ENCODE results near the gene DBNL.
A peak's percentile ranks its signal among the peaks of the same experiment; 100 is the strongest.

Gene DBNL

DNA sequence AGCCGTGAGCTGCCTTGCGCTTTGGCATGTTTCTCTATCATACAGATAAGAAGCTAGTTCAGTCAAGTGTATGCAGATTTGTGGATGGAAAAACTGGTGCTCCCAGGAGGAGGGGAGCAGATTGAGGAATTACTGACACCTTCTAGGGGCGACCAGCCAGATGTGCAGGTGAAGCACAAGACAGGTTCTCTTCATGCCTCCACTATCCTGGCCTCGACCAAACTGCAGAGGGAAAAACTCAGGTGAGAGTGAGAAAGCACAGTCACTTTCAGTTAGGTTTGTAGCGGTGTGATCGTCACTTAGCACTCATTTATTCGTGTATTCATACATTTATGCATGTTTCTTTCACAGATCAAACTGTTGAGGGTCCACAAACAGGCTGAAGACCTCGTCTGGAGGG, 600 bp upstream of the DBNL start:
- no peak for DNase-seq (ENCODE audit: low spot score)

DNA sequence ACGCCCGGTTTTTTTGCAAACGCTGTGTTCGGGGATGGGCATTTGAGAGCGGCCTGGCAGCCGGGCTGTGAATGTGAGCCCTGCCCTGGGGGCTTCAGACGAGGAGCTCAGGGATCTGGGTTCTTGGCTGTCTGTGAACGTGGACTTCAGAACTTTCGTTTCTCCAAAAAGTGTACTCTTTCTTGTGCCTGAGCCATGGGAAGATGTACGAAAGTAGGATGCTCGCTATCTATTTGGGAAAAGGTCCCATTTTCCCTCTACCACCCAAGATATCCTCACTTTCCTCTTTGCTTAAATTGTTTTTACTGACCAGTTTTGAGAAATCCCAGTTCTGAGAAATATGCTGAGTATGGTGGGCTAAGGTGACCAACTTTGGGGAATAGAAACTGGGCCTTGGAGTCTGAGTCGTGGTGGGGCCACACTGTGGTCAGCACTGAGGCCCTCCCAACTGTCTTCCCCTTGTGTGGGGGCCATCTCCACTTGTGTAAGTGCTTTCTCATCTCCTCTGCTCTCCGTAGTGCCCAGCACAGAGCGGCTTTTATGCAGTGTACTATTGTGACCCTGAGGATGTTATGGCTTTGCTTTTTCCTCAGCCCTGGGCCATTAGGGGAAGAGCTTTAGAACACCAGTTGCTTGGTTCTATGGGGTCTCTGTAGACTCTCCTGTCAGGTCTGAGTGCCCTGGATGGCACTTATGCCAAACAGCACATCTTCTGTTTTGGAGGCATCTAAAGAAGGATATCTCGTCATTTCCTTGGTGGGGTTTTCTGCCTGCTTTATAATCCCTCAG, 918 bp downstream of the DBNL start:
- DNase-seq (ENCODE audit: low spot score): peak; percentile 32

DNA sequence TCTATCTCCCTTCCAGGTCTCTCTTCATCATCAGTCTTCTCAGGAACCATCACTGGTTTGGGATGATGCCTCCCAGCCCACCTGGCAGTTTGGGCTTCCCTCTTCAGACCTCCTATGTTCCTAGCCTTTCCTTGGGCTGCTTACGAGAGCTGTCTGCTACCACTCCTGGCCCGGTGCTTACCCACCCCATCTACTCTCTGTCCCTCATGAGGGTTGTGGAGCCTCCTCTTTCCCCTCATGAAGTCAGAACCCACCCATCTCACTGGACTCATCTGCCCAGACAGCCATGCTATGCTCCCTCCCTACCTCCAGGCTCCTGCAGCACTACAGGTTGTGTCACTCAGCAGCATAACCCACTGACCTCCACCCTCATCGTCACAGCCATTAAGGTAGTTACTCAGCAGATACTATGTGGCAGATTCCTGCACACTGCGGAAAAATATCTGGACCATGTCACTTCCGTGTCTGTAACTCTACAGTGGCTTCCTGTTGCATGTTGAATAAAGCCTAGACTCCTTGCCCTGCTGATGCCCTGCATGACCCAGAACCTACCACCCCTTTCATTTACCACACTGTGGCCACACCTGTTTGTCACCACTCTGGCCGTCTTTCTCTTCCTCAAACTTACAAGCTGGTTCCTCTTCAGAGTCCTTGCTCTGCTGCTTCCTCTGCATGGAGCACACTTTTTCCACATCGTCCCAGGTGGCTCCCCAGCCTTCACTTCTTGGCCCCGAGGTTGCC, 2.0 kb downstream of the DBNL start:
- no peak for DNase-seq (ENCODE audit: low spot score)

DNA sequence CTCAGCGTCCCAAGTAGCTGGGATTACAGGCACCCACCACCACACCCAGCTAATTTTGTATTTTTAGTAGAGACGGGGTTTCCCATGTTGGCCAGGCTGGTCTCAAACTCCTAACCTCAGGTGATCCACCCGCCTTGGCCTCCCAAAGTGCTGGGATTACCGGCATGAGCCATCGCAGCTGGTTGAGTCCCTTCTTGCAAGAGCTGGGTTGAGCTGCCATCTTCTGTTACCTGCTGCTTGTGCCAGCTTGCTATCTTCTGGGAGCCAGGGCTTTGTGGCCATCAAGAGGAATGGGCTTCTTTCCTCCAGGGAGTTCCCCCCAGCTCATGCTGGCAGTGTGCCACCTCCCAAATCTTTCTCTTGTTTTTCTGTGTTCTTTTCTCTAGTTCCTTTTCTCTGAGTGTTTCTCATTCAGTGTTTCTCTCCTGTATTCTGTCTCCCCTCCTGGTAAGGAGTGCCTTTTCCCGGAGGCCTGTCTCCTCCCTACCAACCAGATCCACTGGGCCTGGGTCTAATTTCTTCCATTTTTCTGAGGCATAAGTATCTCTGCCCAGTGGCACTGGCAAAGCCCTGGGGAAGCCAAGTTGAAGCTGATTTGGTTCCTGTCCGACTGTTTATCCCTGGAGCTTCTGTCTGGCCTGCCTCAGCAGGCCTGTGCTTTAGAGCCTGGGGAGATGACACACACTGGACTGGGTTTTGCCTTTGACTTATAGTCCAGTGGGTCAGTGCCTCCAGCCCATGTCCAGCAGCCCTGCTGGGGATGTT, 3.7 kb downstream of the DBNL start:
- DNase-seq (ENCODE audit: low spot score): no peak

DNA sequence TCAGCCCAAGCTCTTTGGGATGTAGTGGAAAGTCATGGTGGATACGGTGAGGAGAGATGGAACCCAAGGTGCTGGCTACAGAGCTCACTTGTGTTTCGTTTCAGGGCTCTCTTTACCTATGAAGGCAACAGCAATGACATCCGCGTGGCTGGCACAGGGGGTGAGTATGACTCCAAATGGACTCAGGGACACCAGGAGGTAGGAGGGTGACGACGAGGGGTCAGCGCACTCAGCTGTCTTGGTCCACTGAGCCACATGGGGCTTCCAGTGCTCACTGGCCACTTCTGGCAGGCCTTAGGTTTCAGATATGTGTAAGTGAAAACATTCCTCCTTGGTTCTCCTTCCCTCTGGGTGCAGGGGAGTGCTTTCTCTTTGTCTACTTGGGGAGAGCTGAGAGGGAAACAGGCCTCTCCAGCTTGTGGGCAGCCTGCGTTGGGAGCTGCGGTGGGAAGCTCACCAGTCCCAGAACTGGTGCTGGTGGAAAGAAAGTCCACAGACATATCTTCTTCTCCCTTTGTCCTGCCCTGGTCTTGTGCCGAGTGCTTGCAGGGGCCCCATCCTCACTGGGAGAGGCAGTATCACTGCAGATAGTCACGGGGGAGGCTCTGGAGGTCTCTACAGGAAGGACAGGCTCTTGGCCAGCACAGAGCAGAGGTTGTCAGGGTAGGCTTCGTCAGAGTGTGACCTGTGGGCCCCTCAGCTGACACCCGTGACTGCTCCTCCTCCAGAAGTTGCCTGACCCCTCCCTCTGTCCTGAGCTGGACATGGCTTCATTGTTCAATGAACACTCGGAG, 5.8 kb downstream of the DBNL start:
- DNase-seq (ENCODE audit: low spot score): no peak

DNA sequence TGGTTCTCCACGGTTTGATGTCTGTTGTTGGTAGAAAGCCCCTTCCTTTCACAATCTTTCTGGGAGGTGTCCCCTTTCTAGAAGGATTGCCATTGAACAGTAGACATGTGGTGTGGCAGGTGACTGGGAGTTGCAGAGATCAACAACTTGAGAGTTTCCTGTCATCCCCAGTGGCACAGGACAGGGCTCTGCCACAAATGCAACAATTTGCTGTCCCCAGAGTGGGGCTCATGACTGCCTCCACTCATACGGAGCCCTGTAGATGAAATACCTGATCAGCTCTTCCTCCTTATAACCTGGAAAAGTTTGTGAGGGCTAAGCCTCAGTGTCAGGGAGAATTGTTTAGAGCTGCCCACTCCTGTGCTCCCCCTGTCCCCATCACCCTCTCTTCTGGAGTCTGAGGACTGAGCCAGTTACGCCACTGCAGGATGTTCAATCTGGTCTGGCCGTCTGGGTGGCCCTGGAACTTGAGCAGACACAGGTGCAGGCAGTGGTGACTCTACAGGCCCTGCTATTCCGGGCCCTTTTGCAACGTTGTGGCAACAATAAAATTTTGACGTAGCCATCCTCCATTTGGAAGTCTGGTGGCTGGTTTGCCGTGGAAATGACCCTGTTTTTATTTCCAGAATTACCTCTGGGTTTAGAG, 6.5 kb downstream of the DBNL start:
- DNase-seq (ENCODE audit: low spot score): no peak

DNA sequence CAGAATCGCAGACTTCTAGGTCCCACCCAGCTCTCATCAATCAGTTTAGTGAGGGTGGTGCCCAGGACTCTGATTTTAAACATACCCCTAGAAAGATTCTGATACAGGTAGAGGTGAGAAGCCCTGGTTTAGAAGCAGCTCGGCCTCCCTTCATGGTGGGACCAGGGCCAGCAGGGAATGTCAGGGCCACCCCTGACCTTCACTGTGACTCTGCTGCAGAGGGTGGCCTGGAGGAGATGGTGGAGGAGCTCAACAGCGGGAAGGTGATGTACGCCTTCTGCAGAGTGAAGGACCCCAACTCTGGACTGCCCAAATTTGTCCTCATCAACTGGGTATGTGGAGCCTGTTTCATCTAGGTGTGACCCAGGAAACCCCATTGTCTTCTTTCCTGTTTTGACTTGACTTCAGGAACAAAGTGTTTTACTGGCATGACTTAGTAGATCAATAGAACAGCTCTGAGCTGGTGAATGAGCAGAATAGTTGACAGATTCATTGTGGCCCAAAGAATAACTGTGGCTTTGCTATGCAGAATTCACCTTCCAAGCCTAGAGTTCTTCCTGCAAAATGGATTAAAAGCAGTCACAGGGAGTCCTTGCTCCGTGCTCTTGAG, 7.2 kb downstream of the DBNL start:
- no peak for DNase-seq (ENCODE audit: low spot score)

DNA sequence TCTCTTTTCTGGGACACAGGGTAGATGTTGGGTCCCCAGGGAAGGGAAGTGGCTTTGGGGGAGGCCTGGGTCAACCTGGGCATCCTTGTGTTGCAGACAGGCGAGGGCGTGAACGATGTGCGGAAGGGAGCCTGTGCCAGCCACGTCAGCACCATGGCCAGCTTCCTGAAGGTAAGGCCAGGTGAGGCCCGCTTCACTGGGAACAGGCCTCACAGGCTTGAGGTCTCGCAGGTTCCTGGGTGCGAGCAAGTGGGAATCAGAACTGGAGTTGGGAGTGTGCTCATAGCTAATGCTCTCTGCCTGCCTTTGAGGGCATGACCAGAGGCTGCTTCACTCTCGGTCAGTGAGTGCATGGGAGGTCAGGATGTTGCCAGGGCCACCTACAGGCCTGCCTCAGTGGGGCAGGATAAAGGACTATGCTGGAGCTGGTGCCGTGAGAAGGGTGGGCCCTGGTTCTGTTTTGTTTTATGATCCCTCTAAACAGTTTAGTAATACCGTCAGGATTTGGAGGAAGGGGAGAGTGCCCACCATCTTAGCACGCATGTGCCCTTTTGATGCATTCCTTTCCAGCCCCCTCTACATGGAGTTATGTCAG, 8.4 kb downstream of the DBNL start:
- DNase-seq (ENCODE audit: low spot score): no peak

DNA sequence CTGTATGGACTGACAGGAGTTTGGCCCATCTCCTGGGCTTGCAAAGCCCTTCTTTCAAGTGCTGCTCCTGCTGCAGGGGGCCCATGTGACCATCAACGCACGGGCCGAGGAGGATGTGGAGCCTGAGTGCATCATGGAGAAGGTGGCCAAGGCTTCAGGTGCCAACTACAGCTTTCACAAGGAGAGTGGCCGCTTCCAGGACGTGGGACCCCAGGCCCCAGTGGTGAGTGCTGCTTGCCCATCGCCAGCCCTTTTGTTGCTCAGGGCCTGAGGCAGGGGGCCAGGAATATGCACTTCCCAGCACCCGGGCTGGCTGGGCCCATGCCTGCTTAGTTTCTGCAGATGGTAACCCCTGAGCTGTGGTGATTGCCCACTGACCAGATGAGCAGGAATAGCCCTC, 12.2 kb downstream of the DBNL start:
- no peak for DNase-seq (ENCODE audit: low spot score)

DNA sequence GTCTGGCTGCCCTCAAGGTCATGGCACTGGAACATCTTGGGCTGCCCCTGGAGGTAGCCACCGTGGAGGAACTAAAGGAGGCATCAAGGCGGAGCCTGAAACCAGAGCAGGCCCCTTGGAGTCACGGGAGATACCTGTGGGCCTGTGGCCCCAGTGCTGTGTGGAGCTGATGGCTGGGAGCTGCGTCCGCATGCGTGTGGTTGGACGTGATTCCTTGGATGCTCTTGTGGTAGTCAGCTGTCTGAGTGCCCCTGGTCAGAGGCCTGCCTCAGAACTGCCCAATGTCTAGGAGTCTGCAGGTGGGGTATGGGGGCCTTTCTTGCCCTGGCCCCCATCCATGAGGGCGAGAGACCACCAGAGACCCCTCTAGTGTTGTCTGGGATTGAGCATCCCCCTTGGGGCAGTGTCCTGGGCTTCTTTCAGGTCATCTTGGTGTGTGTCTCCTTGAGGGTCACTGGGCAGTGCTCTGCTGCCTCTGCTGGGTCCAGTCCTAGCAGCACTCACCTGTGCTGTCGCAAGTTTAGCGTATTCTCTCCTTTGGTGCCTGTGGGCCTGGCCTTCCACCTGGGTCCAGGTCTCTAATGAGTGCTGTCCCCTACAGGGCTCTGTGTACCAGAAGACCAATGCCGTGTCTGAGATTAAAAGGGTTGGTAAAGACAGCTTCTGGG, 12.8 kb downstream of the DBNL start:
- no peak for DNase-seq (ENCODE audit: low spot score)

DNA sequence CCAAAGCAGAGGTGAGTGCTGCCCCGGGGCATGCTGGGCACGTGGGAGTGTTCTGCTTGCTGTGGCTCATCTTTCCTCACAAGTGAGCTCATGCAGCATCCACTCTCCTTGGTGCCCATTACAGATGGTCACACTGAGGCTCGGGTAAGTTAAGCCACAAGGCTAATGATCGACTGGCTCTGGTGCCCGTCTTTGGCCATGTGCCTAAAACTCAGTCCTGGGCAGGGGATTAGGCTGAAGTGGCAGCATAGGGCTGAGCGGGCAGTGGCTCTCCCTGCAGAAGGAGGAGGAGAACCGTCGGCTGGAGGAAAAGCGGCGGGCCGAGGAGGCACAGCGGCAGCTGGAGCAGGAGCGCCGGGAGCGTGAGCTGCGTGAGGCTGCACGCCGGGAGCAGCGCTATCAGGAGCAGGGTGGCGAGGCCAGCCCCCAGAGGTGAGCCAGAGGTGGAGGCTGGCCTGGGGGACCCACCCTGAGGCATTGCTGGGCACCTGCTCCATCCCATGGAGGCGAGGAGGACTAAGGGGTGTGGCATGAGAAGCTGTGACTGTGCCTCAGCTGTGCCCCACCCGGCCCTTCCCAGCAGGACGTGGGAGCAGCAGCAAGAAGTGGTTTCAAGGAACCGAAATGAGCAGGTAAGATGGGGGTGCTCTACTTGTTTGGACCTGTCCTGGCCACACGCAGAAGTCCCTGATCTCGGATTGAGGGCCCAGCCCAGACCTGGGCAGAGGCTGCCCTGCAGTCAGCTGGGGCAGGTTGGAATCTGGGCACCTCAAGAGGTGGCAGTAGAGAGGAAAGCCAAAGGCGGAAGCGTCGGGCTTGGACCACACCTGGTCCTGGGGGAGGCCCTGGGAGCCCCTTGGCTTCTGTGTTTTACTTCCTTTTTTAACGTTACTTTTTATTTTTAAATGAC, 13.6 kb downstream of the DBNL start:
- no peak for DNase-seq (ENCODE audit: low spot score)

DNA sequence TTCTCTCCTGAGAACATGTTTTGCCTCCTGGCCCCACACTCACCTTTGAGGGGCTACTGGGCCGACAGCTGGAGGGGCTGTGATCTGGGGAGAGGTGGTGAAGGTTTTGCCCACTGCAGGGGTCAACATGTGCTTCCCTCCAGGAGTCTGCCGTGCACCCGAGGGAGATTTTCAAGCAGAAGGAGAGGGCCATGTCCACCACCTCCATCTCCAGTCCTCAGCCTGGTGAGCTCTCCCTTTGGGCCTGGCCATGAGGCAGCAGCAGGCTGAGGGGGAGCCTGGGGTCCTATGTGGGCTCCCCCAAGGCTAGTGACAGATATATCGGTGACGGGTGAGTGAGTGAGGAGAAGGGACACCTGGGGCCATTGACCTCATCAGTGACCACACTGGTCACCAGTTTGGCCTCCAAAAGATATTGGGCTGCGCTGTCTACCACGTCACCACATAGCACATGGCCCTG, 14.3 kb downstream of the DBNL start:
- no peak for DNase-seq (ENCODE audit: low spot score)

DNA sequence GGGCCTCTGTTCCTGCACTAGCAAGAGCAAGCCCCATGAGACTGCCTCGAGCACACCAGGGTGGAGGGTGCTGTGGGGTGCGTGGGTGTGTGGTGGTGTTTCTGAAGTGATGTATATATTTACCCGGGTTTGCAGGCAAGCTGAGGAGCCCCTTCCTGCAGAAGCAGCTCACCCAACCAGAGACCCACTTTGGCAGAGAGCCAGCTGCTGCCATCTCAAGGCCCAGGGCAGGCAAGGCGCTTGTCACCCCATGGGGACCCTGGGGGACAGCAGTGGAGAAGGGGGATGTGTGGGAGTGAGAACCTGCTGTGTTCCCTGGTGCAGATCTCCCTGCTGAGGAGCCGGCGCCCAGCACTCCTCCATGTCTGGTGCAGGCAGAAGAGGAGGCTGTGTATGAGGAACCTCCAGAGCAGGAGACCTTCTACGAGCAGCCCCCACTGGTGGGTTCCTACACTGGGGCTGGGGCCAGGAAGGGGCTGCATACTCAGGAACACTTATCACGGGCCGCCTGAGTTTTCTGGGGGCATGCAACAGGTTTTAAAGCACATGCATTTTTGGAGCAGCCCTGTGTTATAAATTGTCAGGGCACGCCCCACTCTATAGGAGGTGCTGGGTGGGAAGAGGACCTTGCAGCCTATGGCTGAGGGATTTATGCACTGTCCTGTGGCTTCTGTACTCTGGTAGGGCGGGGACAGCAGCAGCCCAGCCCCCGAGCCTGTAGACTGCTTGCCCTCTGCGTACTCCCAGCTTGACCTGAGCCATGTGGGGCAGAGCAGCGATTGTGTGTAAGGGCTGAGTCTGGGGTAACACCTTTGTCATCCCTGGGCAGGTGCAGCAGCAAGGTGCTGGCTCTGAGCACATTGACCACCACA, 15.0 kb downstream of the DBNL start:
- DNase-seq (ENCODE audit: low spot score): no peak

DNA sequence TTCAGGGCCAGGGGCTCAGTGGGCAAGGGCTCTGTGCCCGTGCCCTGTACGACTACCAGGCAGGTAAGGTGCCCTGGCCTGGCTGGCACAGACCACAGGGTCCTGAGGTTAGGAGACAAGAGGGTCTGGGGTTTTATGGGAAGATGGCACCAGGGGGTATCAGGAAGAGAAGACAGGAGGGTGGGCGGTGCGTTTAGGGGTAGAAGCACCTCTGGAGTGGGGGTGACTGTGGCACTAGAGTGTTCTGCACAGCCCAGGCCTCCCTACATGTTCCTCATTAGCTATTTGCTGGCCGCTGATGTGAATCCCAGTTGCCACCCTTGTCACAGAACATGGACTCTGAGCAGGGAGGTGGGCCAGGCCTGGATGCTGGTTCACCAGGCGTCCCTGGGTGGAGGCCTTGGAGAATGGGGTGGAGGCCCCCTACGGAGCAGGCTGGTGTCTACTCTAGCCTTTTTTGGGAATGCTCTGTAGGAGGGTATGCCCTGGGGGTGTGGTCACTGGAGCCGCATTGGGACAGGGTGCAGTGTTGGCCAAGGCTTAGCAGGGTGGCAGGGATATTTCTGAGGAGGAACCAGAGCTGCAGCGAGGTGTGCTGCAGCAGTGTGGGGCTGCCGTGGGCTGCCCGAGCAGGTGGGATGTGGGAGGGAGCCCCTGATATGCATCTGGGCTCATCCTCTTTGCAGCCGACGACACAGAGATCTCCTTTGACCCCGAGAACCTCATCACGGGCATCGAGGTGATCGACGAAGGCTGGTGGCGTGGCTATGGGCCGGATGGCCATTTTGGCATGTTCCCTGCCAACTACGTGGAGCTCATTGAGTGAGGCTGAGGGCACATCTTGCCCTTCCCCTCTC, 15.8 kb downstream of the DBNL start:
- DNase-seq (ENCODE audit: low spot score): no peak

DNA sequence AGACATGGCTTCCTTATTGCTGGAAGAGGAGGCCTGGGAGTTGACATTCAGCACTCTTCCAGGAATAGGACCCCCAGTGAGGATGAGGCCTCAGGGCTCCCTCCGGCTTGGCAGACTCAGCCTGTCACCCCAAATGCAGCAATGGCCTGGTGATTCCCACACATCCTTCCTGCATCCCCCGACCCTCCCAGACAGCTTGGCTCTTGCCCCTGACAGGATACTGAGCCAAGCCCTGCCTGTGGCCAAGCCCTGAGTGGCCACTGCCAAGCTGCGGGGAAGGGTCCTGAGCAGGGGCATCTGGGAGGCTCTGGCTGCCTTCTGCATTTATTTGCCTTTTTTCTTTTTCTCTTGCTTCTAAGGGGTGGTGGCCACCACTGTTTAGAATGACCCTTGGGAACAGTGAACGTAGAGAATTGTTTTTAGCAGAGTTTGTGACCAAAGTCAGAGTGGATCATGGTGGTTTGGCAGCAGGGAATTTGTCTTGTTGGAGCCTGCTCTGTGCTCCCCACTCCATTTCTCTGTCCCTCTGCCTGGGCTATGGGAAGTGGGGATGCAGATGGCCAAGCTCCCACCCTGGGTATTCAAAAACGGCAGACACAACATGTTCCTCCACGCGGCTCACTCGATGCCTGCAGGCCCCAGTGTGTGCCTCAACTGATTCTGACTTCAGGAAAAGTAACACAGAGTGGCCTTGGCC, 16.6 kb downstream of the DBNL start:
- DNase-seq (ENCODE audit: low spot score): no peak

DNA sequence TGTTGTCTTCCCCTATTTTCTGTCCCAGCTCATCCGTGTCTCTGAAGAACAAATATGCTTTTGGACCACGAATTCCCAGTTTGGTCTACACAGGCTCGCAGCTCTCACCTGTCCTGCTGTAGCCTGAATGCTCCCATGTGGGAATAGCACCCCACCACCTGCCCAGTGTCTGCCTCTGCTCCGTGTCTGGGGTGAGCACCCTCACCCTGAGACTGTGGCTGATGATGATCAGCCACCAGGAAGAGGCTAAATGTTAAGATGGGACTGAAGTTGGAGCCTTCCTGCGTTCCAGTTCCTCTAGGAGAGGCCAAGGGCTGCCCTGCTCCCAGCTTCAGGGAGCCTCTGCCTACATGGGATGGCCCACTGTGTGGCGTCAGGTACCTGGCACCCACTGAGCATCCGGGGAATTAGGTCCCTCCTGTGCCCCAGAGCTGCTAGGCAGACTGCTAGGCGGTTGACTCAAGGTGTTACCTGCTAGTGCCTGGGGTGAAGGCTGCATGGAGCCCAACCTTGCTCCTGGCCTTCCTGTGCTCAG, 17.2 kb downstream of the DBNL start:
- DNase-seq (ENCODE audit: low spot score): no peak
